ENCODE data around the gene EVI2A. TPM values are rescaled to one million over a fixed set of nuclear protein-coding genes. Genes with fewer than 3 reads are reported as not detected.

Gene EVI2A
- total RNA-seq, 1 experiment from 2014 or later: not detected

GRCh38 chr17:31327534-31328159, 6.2 kb upstream of the EVI2A start:
- Histone ChIP-seq H3K4me2 (no peak overlapping the region), H3K27ac (peak overlapping the region; percentile 20; the same call in 1 of the 2 replicates), H3F3A (ENCODE audit: insufficient read depth, low read depth) (0 out of 2 replicates have a peak, but pooled peaks cover 3% of the 10 kb centered on the region), H3K9me3 (ENCODE audit: insufficient read depth, low read depth) (no peaks in the 10 kb centered on the region), H3K4me1 (replicated peaks; ENCODE audit: insufficient read depth) (peaks cover 3% of the 10 kb centered on the region; the same call in 1 of the 2 replicates), H3K9me2 (ENCODE audit: insufficient read depth) (no peaks in the 10 kb centered on the region), H3K27me3 (ENCODE audit: insufficient read depth, low read depth) (no peaks in the 10 kb centered on the region), H3K36me3 (ENCODE audit: low read depth) (0 out of 2 replicates have a peak, but pooled peaks cover 10% of the 10 kb centered on the region), H3K79me2 (ENCODE audit: low read depth) (no peaks in the 10 kb centered on the region), H3K4me3 (no peak overlapping the region), H4K20me1 (ENCODE audit: insufficient read depth) (no peaks in the 10 kb centered on the region), H2AFZ (no peak overlapping the region)
- TF ChIP-seq EZH2 (IDR thresholded peaks at IDR 0.05; ENCODE audit: low read depth): no peak
- TF ChIP-seq, protein P1, sequence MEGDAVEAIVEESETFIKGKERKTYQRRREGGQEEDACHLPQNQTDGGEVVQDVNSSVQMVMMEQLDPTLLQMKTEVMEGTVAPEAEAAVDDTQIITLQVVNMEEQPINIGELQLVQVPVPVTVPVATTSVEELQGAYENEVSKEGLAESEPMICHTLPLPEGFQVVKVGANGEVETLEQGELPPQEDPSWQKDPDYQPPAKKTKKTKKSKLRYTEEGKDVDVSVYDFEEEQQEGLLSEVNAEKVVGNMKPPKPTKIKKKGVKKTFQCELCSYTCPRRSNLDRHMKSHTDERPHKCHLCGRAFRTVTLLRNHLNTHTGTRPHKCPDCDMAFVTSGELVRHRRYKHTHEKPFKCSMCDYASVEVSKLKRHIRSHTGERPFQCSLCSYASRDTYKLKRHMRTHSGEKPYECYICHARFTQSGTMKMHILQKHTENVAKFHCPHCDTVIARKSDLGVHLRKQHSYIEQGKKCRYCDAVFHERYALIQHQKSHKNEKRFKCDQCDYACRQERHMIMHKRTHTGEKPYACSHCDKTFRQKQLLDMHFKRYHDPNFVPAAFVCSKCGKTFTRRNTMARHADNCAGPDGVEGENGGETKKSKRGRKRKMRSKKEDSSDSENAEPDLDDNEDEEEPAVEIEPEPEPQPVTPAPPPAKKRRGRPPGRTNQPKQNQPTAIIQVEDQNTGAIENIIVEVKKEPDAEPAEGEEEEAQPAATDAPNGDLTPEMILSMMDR (conservative IDR thresholded peaks at IDR 0.05): no peak
- intact Hi-C loops (cut with micrococcal nuclease; ENCODE audit: unreplicated experiment): no loop called here
- no TSS peak for BruUV-seq (replicated peaks)
- ChIA-PET POLR2A (ENCODE audit: unreplicated experiment) (no interaction called here), CTCF (no interaction called here)
- peak in 1 of 2 experiments; percentile 49 for DNase-seq

GRCh38 chr17:31323551-31323950, 2.1 kb upstream of the EVI2A start:
- TF ChIP-seq EZH2 (IDR thresholded peaks at IDR 0.05; ENCODE audit: low read depth): no peak
- TF ChIP-seq, protein P1 (conservative IDR thresholded peaks at IDR 0.05): no peak
- peaks cover 3% of the 10 kb centered on the region; the same call in 1 of the 2 replicates for H3K4me1 ChIP-seq (replicated peaks; ENCODE audit: insufficient read depth)
- CTCF ChIA-PET: no interaction called here
- H2AFZ ChIP-seq: no peak overlapping the region
- no peaks in the 10 kb centered on the region for H3K79me2 ChIP-seq (ENCODE audit: low read depth)
- no peaks in the 10 kb centered on the region for H3K9me2 ChIP-seq (ENCODE audit: insufficient read depth)
- 0 out of 2 replicates have a peak, but pooled peaks cover 10% of the 10 kb centered on the region for H3K36me3 ChIP-seq (ENCODE audit: low read depth)
- H3K4me2 ChIP-seq: no peak overlapping the region
- H3K4me3 ChIP-seq: no peak overlapping the region
- POLR2A ChIA-PET (ENCODE audit: unreplicated experiment): no interaction called here
- H3F3A ChIP-seq (ENCODE audit: insufficient read depth, low read depth): 0 out of 2 replicates have a peak, but pooled peaks cover 3% of the 10 kb centered on the region
- intact Hi-C loops (cut with micrococcal nuclease; ENCODE audit: unreplicated experiment): no loop called here
- DNase-seq: no peak
- BruUV-seq (replicated peaks): no TSS peak
- H3K9me3 ChIP-seq (ENCODE audit: insufficient read depth, low read depth): no peaks in the 10 kb centered on the region
- H3K27ac ChIP-seq: no peak overlapping the region
- H3K27me3 ChIP-seq (ENCODE audit: insufficient read depth, low read depth): no peaks in the 10 kb centered on the region
- no peaks in the 10 kb centered on the region for H4K20me1 ChIP-seq (ENCODE audit: insufficient read depth)

GRCh38 chr17:31321966-31322365, 544 bp upstream of the EVI2A start:
- TF ChIP-seq EZH2 (IDR thresholded peaks at IDR 0.05; ENCODE audit: low read depth): no peak
- TF ChIP-seq, protein P1 (conservative IDR thresholded peaks at IDR 0.05): no peak
- DNase-seq: no peak
- no peaks in the 10 kb centered on the region for H3K79me2 ChIP-seq (ENCODE audit: low read depth)
- no peak overlapping the region for H3K27ac ChIP-seq
- CTCF ChIA-PET: no interaction called here
- intact Hi-C loops (cut with micrococcal nuclease; ENCODE audit: unreplicated experiment): no loop called here
- H3K27me3 ChIP-seq (ENCODE audit: insufficient read depth, low read depth): no peaks in the 10 kb centered on the region
- 0 out of 2 replicates have a peak, but pooled peaks cover 5% of the 10 kb centered on the region for H3F3A ChIP-seq (ENCODE audit: insufficient read depth, low read depth)
- H4K20me1 ChIP-seq (ENCODE audit: insufficient read depth): no peaks in the 10 kb centered on the region
- POLR2A ChIA-PET (ENCODE audit: unreplicated experiment): no interaction called here
- no peaks in the 10 kb centered on the region for H3K9me2 ChIP-seq (ENCODE audit: insufficient read depth)
- H3K9me3 ChIP-seq (ENCODE audit: insufficient read depth, low read depth): no peaks in the 10 kb centered on the region
- no peaks in the 10 kb centered on the region for H3K4me1 ChIP-seq (replicated peaks; ENCODE audit: insufficient read depth)
- no peak overlapping the region for H3K4me3 ChIP-seq
- no peak overlapping the region for H3K4me2 ChIP-seq
- BruUV-seq (replicated peaks): no TSS peak
- H2AFZ ChIP-seq: no peak overlapping the region
- 0 out of 2 replicates have a peak, but pooled peaks cover 10% of the 10 kb centered on the region for H3K36me3 ChIP-seq (ENCODE audit: low read depth)
